ENCODE measurements around the gene TSHZ2. TPM values are rescaled to one million over a fixed set of nuclear protein-coding genes. Genes with fewer than 3 reads are reported as not detected.

The TSHZ2 gene
- total and polyA plus RNA-seq, 2 donors (not counting 3 experiments of a cell fraction or from before 2014, with no cell fraction given) = not detected

DNA sequence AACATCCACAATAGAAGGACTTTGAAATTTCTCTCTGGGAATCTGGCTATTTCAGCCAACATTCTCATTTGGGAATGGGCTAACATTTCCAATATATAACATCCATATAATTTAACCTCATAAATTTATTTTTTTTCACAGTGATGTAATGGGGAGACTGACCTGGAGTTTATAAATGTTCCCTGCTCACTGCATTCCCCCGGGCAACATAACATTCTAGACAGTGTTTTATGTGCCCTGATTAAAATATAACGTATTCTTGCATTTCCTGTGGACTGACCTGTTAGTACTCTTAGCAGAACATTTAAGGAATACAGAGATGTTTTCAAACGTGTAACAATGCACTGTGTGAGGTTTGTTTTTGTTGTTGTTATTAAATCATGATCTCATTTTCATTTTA is 20.9 kb downstream of the TSHZ2 start:
- H4K20me1 ChIP-seq (replicated peaks; ENCODE audit: control insufficient read depth, extremely low read depth, insufficient read depth, low read length) = no peaks in the 10 kb centered on the region
- no peaks in the 10 kb centered on the region for H3K9me1 ChIP-seq (replicated peaks; ENCODE audit: control insufficient read depth, extremely low read depth, insufficient read depth, low read length)
- TF ChIP-seq, protein P1, sequence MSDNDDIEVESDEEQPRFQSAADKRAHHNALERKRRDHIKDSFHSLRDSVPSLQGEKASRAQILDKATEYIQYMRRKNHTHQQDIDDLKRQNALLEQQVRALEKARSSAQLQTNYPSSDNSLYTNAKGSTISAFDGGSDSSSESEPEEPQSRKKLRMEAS (IDR thresholded peaks at IDR 0.05; ENCODE audit: insufficient read depth, insufficient read length) = no peak
- TF ChIP-seq, protein P2, sequence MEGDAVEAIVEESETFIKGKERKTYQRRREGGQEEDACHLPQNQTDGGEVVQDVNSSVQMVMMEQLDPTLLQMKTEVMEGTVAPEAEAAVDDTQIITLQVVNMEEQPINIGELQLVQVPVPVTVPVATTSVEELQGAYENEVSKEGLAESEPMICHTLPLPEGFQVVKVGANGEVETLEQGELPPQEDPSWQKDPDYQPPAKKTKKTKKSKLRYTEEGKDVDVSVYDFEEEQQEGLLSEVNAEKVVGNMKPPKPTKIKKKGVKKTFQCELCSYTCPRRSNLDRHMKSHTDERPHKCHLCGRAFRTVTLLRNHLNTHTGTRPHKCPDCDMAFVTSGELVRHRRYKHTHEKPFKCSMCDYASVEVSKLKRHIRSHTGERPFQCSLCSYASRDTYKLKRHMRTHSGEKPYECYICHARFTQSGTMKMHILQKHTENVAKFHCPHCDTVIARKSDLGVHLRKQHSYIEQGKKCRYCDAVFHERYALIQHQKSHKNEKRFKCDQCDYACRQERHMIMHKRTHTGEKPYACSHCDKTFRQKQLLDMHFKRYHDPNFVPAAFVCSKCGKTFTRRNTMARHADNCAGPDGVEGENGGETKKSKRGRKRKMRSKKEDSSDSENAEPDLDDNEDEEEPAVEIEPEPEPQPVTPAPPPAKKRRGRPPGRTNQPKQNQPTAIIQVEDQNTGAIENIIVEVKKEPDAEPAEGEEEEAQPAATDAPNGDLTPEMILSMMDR (IDR thresholded peaks at IDR 0.05; ENCODE audit: extremely low read depth in 1 of 2, insufficient read depth in 1 of 2, low read depth in 1 of 2, low read length in 2 of 2) = no peak
- no peak for TF ChIP-seq POLR2AphosphoS5 (IDR thresholded peaks at IDR 0.05; ENCODE audit: insufficient read depth, low read depth, low read length)
- no peak for TF ChIP-seq GATA2 (IDR thresholded peaks at IDR 0.05; ENCODE audit: insufficient read depth, insufficient read length, low read depth, low read length)
- TF ChIP-seq EZH2 (IDR thresholded peaks at IDR 0.05; ENCODE audit: borderline replicate concordance, low read depth, low read length, severe bottlenecking) = no peak
- TF ChIP-seq JUN (IDR thresholded peaks at IDR 0.05; ENCODE audit: borderline replicate concordance, insufficient read depth, insufficient read length, low read depth) = no peak
- no peak for TF ChIP-seq FOS (IDR thresholded peaks at IDR 0.05; ENCODE audit: borderline replicate concordance, insufficient read depth, low read length)
- TF ChIP-seq MYC (IDR thresholded peaks at IDR 0.05; ENCODE audit: low read depth, low read length) = no peak
- no peak for TF ChIP-seq POLR2A (IDR thresholded peaks at IDR 0.05; ENCODE audit: low read depth, low read length)
- H3K27ac ChIP-seq (ENCODE audit: insufficient read depth, low read depth, low read length) = no peak overlapping the region
- BruUV-seq (replicated peaks) = no TSS peak
- ChIA-PET POLR2A (no interaction called here), CTCF (no interaction called here)
- FAIRE-seq (no peak), DNase-seq (ENCODE audit: low read depth, low spot score) (no peak)
- no peak overlapping the region for H3K9ac ChIP-seq (replicated peaks; ENCODE audit: extremely low read depth, insufficient read depth, low read length)
- no peak overlapping the region for H3K4me3 ChIP-seq (replicated peaks in 1 of 3; ENCODE audit: insufficient read depth in 1 of 3, low read depth in 1 of 3, low read length in 3 of 3)
- no peak overlapping the region for H3K4me2 ChIP-seq (ENCODE audit: insufficient read depth, low read length)
- no peaks in the 10 kb centered on the region for H3K36me3 ChIP-seq (ENCODE audit: control insufficient read depth in 2 of 2, extremely low read depth in 1 of 2, insufficient read depth in 2 of 2, low read length in 2 of 2)
- H3K4me1 ChIP-seq (ENCODE audit: control insufficient read depth, extremely low read depth, insufficient read depth, low read length) = no peaks in the 10 kb centered on the region
- no peaks in the 10 kb centered on the region for H3K27me3 ChIP-seq (ENCODE audit: control insufficient read depth in 2 of 2, insufficient read depth in 2 of 2, low read length in 2 of 2)
- no peaks in the 10 kb centered on the region for H3K79me2 ChIP-seq (ENCODE audit: control insufficient read depth, insufficient read depth, low read length)
- intact Hi-C loops (cut with micrococcal nuclease) = no loop called here
- H3K9me3 ChIP-seq (replicated peaks; ENCODE audit: control insufficient read depth, insufficient read depth, low read length) = no peaks in the 10 kb centered on the region
- H2AFZ ChIP-seq (ENCODE audit: low read depth, low read length) = no peak overlapping the region
- dilution Hi-C loops (cut with MboI; ENCODE audit: extremely low pct_ligation_motif_present, low sequenced_read_pairs) = no loop called here
